NT2/D1 (cell line): ENCODE measurements around the gene MOCS2.

Source experiments
- DNase-seq: peaks from one replicate; pipeline ENCODE4 v3.0.0-alpha.2; 2011; ENCODE audit warnings: low read depth, low spot score
- H3K27me3 ChIP-seq: 2 replicates; pipeline ENCODE4 v1.6.0; 2011; ENCODE audit warnings: mild to moderate bottlenecking; ENCODE audit not compliant: insufficient read length, insufficient read depth
- H3K36me3 ChIP-seq: 2 replicates; pipeline ENCODE4 v1.6.1; 2011; ENCODE audit warnings: mild to moderate bottlenecking, low read length, mixed read lengths; ENCODE audit not compliant: insufficient read depth, insufficient read length
- H3K4me1 ChIP-seq: 2 replicates; pipeline ENCODE4 v1.5.1; 2011; ENCODE audit not compliant: insufficient read depth, insufficient read length
- H3K4me3 ChIP-seq: 2 replicates; pipeline ENCODE4 v1.5.1; 2011; ENCODE audit warnings: low read depth; ENCODE audit not compliant: insufficient read length
- H3K9ac ChIP-seq: 2 replicates; pipeline ENCODE4 v1.6.0; 2011; ENCODE audit warnings: low read depth; ENCODE audit not compliant: insufficient read length
- H3K9me3 ChIP-seq: 2 replicates; pipeline ENCODE4 v1.5.1; 2011; ENCODE audit warnings: mild to moderate bottlenecking, low read length; ENCODE audit not compliant: insufficient read depth
- SUZ12 ChIP-seq: IDR thresholded peaks from 2 replicates; pipeline ENCODE4 v1.6.1; 2011; ENCODE audit not compliant: insufficient read length, insufficient read depth; ENCODE audit errors: extremely low read depth
- YY1 ChIP-seq: IDR thresholded peaks from 2 replicates; pipeline ENCODE4 v1.6.1; 2011; ENCODE audit not compliant: insufficient read length, insufficient read depth
- ZNF274 ChIP-seq: IDR thresholded peaks from 2 replicates; pipeline ENCODE4 v1.6.1; 2011; ENCODE audit warnings: mild to moderate bottlenecking, low read depth, low read length

MOCS2 gene

GRCh38 chr5:53069626-53070025 is 39.9 kb downstream of the MOCS2 start:
- no peak overlapping the region for H3K9ac ChIP-seq
- DNase-seq = no peak
- H3K36me3 ChIP-seq = peaks cover 2% of the 10 kb centered on the region

DNA sequence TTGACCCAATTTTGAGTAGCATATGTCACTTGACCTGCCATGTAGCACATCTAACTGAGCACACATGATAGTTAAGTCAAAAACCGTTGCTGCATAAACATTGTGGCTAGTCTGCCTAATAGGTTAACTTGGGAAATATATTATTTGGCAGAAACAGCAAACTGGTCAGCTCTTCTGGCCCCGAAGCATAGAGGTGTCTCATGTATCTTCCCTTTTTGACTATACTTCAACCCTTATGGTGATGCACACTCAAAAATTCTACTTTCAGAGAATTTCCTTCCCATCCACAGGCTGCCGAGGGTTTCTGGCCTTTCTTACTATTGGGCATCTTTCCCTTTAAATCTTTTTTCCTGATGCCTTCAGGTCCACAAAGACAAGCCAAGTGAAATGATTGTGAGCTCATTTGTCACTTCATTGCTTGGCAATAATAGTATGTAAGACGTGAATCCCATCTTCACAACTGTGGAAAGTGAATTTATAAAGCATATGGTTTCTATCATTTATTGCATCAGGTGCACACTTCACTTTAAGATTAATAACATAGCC is 41.2 kb downstream of the MOCS2 start:
- no peak overlapping the region for H3K9ac ChIP-seq
- H3K27me3 ChIP-seq = no peaks in the 10 kb centered on the region
- no peaks in the 10 kb centered on the region for H3K4me1 ChIP-seq
- no peaks in the 10 kb centered on the region for H3K9me3 ChIP-seq
- no peak overlapping the region for H3K4me3 ChIP-seq
- no peak for DNase-seq
- TF ChIP-seq SUZ12 = no peak
- no peaks in the 10 kb centered on the region for H3K36me3 ChIP-seq

More at GRCh38 chr5:53069626-53070025, 39.9 kb downstream of the MOCS2 start:
- Histone ChIP-seq H3K9me3 (no peaks in the 10 kb centered on the region), H3K4me1 (no peaks in the 10 kb centered on the region), H3K27me3 (no peaks in the 10 kb centered on the region), H3K4me3 (no peak overlapping the region)
- TF ChIP-seq SUZ12 = no peak
- TF ChIP-seq ZNF274 = no peak
- TF ChIP-seq YY1 = no peak

DNA sequence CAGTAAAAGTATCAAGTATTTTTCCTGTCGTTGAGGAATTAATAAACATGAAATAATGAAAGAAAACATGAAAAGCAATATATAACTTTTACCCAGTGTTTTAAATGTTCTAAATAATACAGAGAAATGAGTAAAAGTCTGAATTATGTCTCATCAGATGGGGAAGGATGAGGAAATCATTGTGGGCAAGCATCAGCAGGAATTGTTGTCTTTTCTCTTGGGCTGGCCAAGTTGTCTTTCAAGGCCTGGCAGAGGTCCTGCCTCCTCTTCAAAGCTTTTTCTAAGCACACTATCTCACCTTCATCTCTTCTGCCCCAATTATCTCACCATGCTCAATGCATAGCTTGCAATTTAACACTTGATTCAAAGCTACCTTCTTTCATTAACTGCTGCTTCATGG is 41.9 kb downstream of the MOCS2 start:
- Histone ChIP-seq H3K36me3 (no peaks in the 10 kb centered on the region), H3K4me1 (no peaks in the 10 kb centered on the region), H3K4me3 (no peak overlapping the region), H3K9ac (no peak overlapping the region), H3K9me3 (no peaks in the 10 kb centered on the region), H3K27me3 (no peaks in the 10 kb centered on the region)
- no peak for DNase-seq
- TF ChIP-seq SUZ12 = no peak
- no peak for TF ChIP-seq ZNF274
- no peak for TF ChIP-seq YY1

GRCh38 chr5:53066088-53066487 is 43.5 kb downstream of the MOCS2 start:
- Histone ChIP-seq H3K36me3 (no peaks in the 10 kb centered on the region), H3K9ac (no peak overlapping the region), H3K27me3 (no peaks in the 10 kb centered on the region), H3K4me3 (no peak overlapping the region), H3K9me3 (no peaks in the 10 kb centered on the region), H3K4me1 (no peaks in the 10 kb centered on the region)
- TF ChIP-seq ZNF274 = no peak
- no peak for TF ChIP-seq SUZ12
- TF ChIP-seq YY1 = no peak
- DNase-seq = no peak

DNA sequence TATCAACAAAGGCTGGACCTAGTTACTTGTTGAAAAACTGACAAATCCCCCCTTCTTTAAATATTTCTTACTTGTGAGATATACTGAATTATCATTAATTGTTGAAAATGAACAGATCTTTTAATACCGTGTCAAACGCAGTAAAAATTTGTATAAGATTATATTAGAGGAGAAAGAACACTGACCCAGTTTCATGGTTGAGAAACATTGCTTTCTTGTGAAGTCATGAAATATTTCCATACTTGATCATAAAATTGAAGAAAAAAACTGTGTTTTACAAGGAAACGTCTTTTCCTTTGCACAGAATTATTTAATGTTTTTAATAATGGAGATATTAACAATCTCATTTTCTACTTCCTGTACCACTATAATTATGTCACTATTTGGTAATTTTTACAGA is 45.8 kb downstream of the MOCS2 start:
- no peaks in the 10 kb centered on the region for H3K27me3 ChIP-seq
- H3K4me1 ChIP-seq = no peaks in the 10 kb centered on the region
- TF ChIP-seq ZNF274 (no peak), YY1 (no peak), SUZ12 (no peak)
- no peak overlapping the region for H3K9ac ChIP-seq
- no peak overlapping the region for H3K4me3 ChIP-seq
- H3K9me3 ChIP-seq = no peaks in the 10 kb centered on the region
- H3K36me3 ChIP-seq = no peaks in the 10 kb centered on the region
- DNase-seq = no peak

GRCh38 chr5:53063176-53063575 is 46.4 kb downstream of the MOCS2 start:
- Histone ChIP-seq H3K27me3 (no peaks in the 10 kb centered on the region), H3K4me1 (no peaks in the 10 kb centered on the region), H3K9me3 (no peaks in the 10 kb centered on the region), H3K9ac (no peak overlapping the region), H3K4me3 (no peak overlapping the region), H3K36me3 (no peaks in the 10 kb centered on the region)
- TF ChIP-seq YY1 = no peak
- no peak for TF ChIP-seq SUZ12
- TF ChIP-seq ZNF274 = no peak
- no peak for DNase-seq

DNA sequence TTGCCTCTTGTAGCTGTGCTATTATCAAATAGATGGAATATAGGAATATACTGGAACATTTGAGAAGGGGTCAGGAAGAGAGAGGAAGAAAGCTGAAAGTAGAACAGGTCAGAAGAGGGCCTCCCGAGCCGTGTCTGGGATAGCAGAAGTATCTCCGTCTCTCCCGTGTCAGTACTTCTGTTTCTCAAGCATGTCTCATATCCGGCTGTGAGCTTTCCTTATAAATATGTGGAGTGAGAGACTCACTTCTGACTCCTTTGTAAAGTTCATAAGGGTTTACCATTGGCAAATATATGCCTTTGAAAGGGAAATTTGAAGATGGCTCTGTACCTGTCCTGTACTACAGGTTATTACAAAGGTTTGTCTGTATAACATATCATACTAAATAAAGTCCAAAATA is 50.3 kb downstream of the MOCS2 start:
- TF ChIP-seq YY1 = no peak
- TF ChIP-seq ZNF274 = no peak
- no peak for TF ChIP-seq SUZ12
- H3K36me3 ChIP-seq = no peaks in the 10 kb centered on the region
- H3K27me3 ChIP-seq = no peaks in the 10 kb centered on the region

DNA sequence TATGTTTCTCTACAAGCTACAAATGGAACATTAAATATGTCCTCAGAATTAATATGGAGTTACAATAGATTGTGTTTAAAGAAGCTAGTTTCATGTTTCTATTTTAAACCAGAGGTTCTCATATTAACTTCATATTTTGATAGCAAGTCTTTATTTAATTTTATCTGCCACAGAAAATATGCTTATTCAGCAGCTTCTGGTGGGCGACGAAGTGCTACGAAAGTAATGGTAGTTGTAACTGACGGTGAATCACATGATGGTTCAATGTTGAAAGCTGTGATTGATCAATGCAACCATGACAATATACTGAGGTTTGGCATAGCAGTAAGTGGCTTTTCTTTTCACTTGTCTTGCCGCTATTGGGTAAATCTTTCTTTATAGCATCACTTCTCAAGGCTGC is 54.2 kb downstream of the MOCS2 start:
- no peak for DNase-seq
- H3K4me3 ChIP-seq = no peak overlapping the region
- TF ChIP-seq ZNF274 = no peak
- no peaks in the 10 kb centered on the region for H3K4me1 ChIP-seq
- H3K27me3 ChIP-seq = no peaks in the 10 kb centered on the region
- H3K9me3 ChIP-seq = no peaks in the 10 kb centered on the region
- H3K36me3 ChIP-seq = no peaks in the 10 kb centered on the region
- no peak overlapping the region for H3K9ac ChIP-seq

More for the DNA sequence above, 50.3 kb downstream of the MOCS2 start:
- no peaks in the 10 kb centered on the region for H3K9me3 ChIP-seq
- DNase-seq = no peak
- no peaks in the 10 kb centered on the region for H3K4me1 ChIP-seq
- no peak overlapping the region for H3K4me3 ChIP-seq
- no peak overlapping the region for H3K9ac ChIP-seq
